Bronchial epithelial cell (primary cell): ENCODE measurements around the gene ZNF324B. TPM values are rescaled to one million over a fixed set of nuclear protein-coding genes. Genes with fewer than 3 reads are reported as not detected.
"Not testable (repeated sequence)": the region's sequence is repeated elsewhere in the genome, so short reads cannot be mapped to it uniquely, and the experiment has no call there.

Source experiments
- DNase-seq: peaks from one replicate; pipeline ENCODE4 v3.0.0-alpha.2; 2010; ENCODE audit warnings: low read depth
- FAIRE-seq: peaks from 2 replicates; lab custom pipeline; 2011; peaks lifted over from hg19 to GRCh38; lab: Jason Lieb, UNC
- H3K27me3 ChIP-seq: 2 replicates; pipeline ENCODE4 v1.5.1; 2011; ENCODE audit warnings: low read length; ENCODE audit not compliant: control insufficient read depth, insufficient read depth
- H3K36me3 ChIP-seq: 2 replicates; pipeline ENCODE4 v1.5.1; 2011; ENCODE audit warnings: low read length; ENCODE audit not compliant: control insufficient read depth, insufficient read depth
- H3K4me3 ChIP-seq: 2 replicates; pipeline ENCODE4 v1.5.1; 2011; ENCODE audit warnings: mild to moderate bottlenecking, low read depth, low read length, control low read depth
- total RNA-seq: library from RNA; depleted of rRNA; stranded (reverse); fragments of >200 nt; gene quantifications from 2 replicates; pipeline ENCODE4 v1.2.1, GENCODE V29; 2014
- TF ChIP-seq, protein P1 (sequence below): IDR thresholded peaks from 2 replicates; pipeline ENCODE4 v1.5.1; 2011; ENCODE audit warnings: mild to moderate bottlenecking, moderate library complexity, low read length, control low read depth, inconsistent platforms; ENCODE audit not compliant: insufficient read depth, severe bottlenecking

The ZNF324B gene
- total RNA-seq, result 8.8 and 10.8 TPM in 2 replicates

DNA sequence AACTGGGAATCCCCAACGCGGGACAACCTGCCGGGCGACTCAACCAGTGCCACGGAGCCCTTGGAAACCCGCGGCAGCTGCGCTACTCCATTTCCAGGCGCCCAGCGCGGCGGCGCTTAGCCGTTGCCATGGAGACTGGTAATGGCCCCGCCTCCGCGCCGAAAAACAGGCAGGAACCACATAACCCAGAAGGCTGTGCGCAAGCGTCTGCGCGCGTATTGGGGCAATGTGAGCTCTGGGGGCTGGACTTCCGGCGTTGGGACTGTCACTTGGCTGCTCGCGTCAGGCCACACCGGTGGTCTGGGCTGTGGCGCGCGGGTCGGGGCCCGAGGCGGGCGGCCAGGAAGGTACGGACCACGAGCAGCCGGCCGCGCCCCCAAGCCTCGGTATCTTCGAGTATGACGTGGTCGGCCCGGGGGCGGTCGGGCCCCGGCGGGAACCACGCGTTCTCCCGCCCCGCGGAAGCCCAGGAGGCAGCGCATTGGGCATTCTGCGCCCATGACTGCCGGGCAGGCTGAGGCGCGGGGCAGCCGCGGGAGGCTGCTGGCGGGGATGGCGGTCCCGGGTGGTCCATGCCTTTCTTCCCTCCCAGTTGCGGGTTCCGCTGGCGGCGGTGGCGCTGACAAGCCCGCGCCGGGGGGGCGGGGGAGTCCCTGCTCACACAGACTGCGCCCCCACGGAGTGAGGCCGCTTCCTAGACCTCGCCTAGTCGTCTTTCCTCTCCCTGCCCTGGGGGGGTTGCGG lies at the start of gene ZNF324B:
ZNF324B (plus strand) TSS at position 265 of the 744 bp plus-strand sequence. CDS start 2,080 bp downstream, outside the sequence.
- TF ChIP-seq, protein P1, sequence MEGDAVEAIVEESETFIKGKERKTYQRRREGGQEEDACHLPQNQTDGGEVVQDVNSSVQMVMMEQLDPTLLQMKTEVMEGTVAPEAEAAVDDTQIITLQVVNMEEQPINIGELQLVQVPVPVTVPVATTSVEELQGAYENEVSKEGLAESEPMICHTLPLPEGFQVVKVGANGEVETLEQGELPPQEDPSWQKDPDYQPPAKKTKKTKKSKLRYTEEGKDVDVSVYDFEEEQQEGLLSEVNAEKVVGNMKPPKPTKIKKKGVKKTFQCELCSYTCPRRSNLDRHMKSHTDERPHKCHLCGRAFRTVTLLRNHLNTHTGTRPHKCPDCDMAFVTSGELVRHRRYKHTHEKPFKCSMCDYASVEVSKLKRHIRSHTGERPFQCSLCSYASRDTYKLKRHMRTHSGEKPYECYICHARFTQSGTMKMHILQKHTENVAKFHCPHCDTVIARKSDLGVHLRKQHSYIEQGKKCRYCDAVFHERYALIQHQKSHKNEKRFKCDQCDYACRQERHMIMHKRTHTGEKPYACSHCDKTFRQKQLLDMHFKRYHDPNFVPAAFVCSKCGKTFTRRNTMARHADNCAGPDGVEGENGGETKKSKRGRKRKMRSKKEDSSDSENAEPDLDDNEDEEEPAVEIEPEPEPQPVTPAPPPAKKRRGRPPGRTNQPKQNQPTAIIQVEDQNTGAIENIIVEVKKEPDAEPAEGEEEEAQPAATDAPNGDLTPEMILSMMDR, result no peak
- Histone ChIP-seq H3K27me3 (no peaks in the 10 kb centered on the region), H3K4me3 (peak within 1 kb of the TSS; percentile 87), H3K36me3 (peaks cover 11% of the 10 kb centered on the region)
- FAIRE-seq (no peak), DNase-seq (peak; percentile 87)

DNA sequence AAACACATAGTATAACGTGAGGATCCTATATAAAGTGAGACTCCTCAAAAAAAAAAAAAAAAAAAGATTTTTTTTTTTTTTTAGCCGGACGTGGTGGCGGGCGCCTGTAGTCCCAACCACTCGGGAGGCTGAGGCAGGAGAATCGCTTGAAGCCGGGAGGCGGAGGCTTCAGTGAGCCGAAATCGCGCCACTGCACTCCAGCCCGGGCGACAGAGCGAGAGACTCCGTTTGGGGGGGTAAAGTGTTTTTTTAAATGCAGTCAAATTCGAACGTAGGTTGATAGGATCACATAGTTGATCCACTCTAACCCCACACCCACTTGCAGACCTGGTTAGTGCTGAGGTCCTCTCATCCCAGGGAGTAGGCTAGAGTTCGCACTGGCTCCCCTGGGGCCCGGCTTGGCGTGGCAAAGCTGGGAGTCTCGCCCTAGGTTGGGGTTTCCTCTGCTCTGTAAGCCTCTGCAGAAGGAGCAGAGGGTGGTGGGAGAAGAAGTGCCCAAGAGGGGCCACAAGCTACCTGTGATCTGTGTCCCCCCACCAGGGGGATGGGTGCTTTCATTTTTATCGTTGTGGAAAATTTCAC lies 49.5 kb upstream of the ZNF324B start:
- no peak for DNase-seq
- Histone ChIP-seq H3K36me3 (no peaks in the 10 kb centered on the region), H3K27me3 (no peaks in the 10 kb centered on the region), H3K4me3 (peak overlapping the region; percentile 68)
- TF ChIP-seq, protein P1, result no peak
- FAIRE-seq, result no peak

DNA sequence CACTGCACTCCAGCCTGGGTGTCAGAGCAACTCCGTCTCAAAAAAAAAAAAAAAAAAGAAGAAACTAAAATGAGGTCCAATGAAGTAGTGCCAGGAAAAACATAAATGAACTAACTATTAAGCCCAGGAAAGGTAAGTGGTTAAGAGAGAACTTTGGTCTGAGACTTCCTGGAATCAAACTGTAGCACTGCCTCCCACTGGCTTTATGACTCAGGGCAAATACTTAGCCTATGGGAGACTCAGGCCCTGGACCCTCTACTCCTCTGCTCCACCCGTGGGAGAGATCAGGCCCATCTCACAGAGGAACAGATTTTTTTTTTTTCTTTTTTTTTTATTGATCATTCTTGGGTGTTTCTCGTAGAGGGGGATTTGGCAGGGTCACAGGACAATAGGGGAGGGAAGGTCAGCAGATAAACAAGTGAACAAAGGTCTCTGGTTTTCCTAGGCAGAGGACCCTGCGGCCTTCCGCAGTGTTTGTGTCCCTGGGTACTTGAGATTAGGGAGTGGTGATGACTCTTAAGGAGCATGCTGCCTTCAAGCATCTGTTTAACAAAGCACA lies 47.4 kb upstream of the ZNF324B start:
- H3K27me3 ChIP-seq, H3K4me3 ChIP-seq, H3K36me3 ChIP-seq, FAIRE-seq, DNase-seq: not testable (repeated sequence)

DNA sequence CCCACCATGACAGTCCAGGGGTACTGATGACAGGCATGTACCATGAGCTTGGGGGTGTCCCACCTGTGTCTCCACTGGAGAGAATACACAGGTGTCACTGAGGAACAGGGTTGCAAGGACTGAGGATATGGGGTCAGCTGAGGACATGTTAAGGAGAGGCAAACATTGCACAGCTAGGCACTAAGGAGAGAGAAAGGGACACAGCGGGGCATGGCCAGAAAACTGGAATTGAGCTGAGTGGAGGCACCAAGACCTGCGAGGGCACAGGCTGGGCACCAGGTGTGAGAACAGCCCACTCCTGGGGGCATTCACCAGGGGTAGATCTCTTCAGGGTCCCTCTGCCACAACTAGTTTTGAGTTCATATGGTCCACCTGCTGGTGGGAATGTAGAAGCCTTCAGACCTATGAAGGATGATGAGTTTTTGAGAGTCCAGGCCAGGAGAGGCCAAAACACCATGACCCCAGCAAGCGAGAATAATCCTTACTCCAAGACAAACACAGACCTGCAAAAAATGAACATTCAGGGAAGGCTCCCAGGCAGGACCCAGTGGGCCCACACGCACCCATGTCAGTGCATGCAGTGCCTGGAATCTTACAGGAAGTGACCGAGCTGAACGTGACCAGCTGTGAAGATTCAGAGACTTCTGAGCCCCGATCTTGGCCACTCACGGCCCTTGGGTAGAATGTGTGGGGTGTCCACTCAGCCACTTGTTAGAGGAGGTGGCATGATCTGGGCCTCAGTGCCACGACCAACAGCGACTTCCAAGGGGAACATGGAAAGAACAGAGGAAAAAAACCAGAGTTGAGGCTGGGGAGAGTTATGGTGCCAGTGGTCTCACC lies 44.4 kb upstream of the ZNF324B start:
- FAIRE-seq, result no peak
- TF ChIP-seq, protein P1, result peak; percentile 61

DNA sequence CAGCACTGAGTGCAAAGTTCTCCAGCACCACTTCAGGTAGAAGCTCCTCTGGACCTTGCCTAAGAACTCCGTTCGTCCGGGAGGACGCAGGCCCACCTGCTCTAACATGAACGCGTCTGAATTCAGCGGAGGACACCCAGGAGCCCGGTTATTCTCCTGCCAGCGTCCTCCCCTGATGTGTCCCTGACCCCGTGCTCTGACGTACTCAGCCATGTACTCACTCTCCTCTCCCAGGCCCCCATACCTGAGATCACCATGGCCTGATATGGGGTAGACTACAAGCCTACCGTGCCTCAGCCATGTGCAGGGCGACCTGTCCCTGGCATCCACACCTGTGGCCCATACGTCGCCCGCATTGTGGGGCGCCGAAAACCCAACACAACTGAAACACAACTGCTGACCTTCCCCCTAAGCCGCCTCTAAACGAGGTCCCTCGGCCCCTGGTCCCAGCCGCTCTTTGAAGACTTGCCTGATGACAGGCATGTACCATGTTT lies 43.7 kb upstream of the ZNF324B start:
- FAIRE-seq, result no peak
- TF ChIP-seq, protein P1, result no peak

More for the DNA sequence above, 44.4 kb upstream of the ZNF324B start:
- no peaks in the 10 kb centered on the region for H3K27me3 ChIP-seq
- H3K4me3 ChIP-seq, result peak overlapping the region; percentile 98
- H3K36me3 ChIP-seq, result no peaks in the 10 kb centered on the region
- peak; percentile 33 for DNase-seq

More for the DNA sequence above, 43.7 kb upstream of the ZNF324B start:
- Histone ChIP-seq H3K36me3 (no peaks in the 10 kb centered on the region), H3K4me3 (peak overlapping the region; percentile 98), H3K27me3 (no peaks in the 10 kb centered on the region)
- no peak for DNase-seq
